ENCODE data around the gene BCL7A.

Gene BCL7A

DNA sequence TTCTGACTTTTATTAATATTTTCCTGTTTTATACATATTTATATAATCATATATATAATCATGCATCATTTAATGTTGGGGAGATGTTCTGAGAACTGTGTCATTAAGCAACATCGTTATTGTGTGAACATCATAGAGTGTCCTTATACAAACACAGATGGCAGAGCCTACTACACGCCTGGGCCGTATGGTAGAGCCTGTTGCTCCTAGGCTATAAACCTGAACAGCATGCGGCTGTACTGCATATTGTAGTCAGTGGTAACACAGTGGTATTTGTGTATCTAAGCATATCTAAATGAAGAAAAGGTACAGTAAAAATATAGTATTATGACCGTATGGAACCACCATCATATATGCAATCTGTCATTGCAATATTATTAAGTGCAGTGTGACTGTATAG, 44.7 kb upstream of the BCL7A start:
- no peak overlapping the region for H3K4me3 ChIP-seq (ENCODE audit: low read length)

GRCh38 chr12:121980191-121980891, 41.3 kb upstream of the BCL7A start:
- no peaks in the 10 kb centered on the region for H3K79me2 ChIP-seq (ENCODE audit: low read length)
- H3K4me3 ChIP-seq (ENCODE audit: low read length) = no peak overlapping the region
- no peak overlapping the region for H2AFZ ChIP-seq (ENCODE audit: low read length)
- TF ChIP-seq EZH2phosphoT487 (IDR thresholded peaks at IDR 0.05; ENCODE audit: low read length) (no peak), EZH2 (optimal IDR thresholded peaks at IDR 0.05; ENCODE audit: low read depth, low read length) (no peak)
- TF ChIP-seq, protein P1, sequence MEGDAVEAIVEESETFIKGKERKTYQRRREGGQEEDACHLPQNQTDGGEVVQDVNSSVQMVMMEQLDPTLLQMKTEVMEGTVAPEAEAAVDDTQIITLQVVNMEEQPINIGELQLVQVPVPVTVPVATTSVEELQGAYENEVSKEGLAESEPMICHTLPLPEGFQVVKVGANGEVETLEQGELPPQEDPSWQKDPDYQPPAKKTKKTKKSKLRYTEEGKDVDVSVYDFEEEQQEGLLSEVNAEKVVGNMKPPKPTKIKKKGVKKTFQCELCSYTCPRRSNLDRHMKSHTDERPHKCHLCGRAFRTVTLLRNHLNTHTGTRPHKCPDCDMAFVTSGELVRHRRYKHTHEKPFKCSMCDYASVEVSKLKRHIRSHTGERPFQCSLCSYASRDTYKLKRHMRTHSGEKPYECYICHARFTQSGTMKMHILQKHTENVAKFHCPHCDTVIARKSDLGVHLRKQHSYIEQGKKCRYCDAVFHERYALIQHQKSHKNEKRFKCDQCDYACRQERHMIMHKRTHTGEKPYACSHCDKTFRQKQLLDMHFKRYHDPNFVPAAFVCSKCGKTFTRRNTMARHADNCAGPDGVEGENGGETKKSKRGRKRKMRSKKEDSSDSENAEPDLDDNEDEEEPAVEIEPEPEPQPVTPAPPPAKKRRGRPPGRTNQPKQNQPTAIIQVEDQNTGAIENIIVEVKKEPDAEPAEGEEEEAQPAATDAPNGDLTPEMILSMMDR (IDR thresholded peaks at IDR 0.05; ENCODE audit: low read length) = no peak
- no peak for DNase-seq
- H3K36me3 ChIP-seq (replicated peaks; ENCODE audit: insufficient read depth, low read length) = no peaks in the 10 kb centered on the region
- no peaks in the 10 kb centered on the region for H3F3A ChIP-seq (ENCODE audit: insufficient read depth, low read length)
- no peak overlapping the region for H3K9ac ChIP-seq (ENCODE audit: low read length)
- no peaks in the 10 kb centered on the region for H3K4me1 ChIP-seq (ENCODE audit: low read length)
- H3K27me3 ChIP-seq (replicated peaks; ENCODE audit: insufficient read depth, low read length) = no peaks in the 10 kb centered on the region
- no peaks in the 10 kb centered on the region for H3K9me2 ChIP-seq (replicated peaks; ENCODE audit: insufficient read depth, low read length)
- H4K20me1 ChIP-seq (ENCODE audit: insufficient read depth, low read length) = no peaks in the 10 kb centered on the region
- H3K9me3 ChIP-seq (replicated peaks; ENCODE audit: insufficient read depth, low read length) = no peaks in the 10 kb centered on the region
- H3K27ac ChIP-seq (ENCODE audit: low read length) = no peak overlapping the region
- no peak overlapping the region for H3K4me2 ChIP-seq (ENCODE audit: low read depth, low read length)

More for the DNA sequence above, 44.7 kb upstream of the BCL7A start:
- no peak overlapping the region for H3K27ac ChIP-seq (ENCODE audit: low read length)
- H3K79me2 ChIP-seq (ENCODE audit: low read length) = no peaks in the 10 kb centered on the region
- H3K4me2 ChIP-seq (ENCODE audit: low read depth, low read length) = no peak overlapping the region
- no peaks in the 10 kb centered on the region for H3F3A ChIP-seq (ENCODE audit: insufficient read depth, low read length)
- no peaks in the 10 kb centered on the region for H3K4me1 ChIP-seq (ENCODE audit: low read length)
- H3K9ac ChIP-seq (ENCODE audit: low read length) = no peak overlapping the region
- TF ChIP-seq EZH2phosphoT487 (IDR thresholded peaks at IDR 0.05; ENCODE audit: low read length) = no peak
- TF ChIP-seq, protein P1 (IDR thresholded peaks at IDR 0.05; ENCODE audit: low read length) = no peak
- no peak for DNase-seq
- H3K36me3 ChIP-seq (replicated peaks; ENCODE audit: insufficient read depth, low read length) = no peaks in the 10 kb centered on the region
- H3K9me3 ChIP-seq (replicated peaks; ENCODE audit: insufficient read depth, low read length) = no peaks in the 10 kb centered on the region
- no peaks in the 10 kb centered on the region for H3K9me2 ChIP-seq (replicated peaks; ENCODE audit: insufficient read depth, low read length)
- no peaks in the 10 kb centered on the region for H4K20me1 ChIP-seq (ENCODE audit: insufficient read depth, low read length)
- no peaks in the 10 kb centered on the region for H3K27me3 ChIP-seq (replicated peaks; ENCODE audit: insufficient read depth, low read length)
- H2AFZ ChIP-seq (ENCODE audit: low read length) = no peak overlapping the region

DNA sequence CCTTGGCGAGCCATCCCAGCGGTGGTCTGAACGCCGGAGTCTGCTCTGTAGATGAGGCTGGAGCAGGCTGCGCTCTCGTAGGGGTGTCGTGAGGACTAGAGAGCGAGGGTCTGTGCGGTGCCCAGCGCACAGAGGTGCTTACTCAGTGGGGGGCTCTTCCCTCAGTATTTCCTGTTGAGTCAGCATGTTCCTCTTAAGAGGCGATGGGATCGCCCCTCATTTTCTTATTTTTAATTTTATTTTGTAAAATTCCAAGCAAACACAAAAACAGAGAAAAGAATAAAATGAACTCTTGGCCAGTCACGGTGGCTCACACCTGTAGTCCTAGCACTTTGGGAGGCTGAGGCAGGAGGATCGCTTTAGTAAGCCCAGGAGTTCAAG, 40.8 kb upstream of the BCL7A start:
- Histone ChIP-seq H2AFZ (ENCODE audit: low read length) (no peak overlapping the region), H3K27ac (ENCODE audit: low read length) (no peak overlapping the region), H3K9me3 (replicated peaks; ENCODE audit: insufficient read depth, low read length) (no peaks in the 10 kb centered on the region), H3K36me3 (replicated peaks; ENCODE audit: insufficient read depth, low read length) (no peaks in the 10 kb centered on the region), H3K4me3 (ENCODE audit: low read length) (no peak overlapping the region), H3K27me3 (replicated peaks; ENCODE audit: insufficient read depth, low read length) (no peaks in the 10 kb centered on the region), H3K4me1 (ENCODE audit: low read length) (no peaks in the 10 kb centered on the region), H3K4me2 (ENCODE audit: low read depth, low read length) (no peak overlapping the region), H4K20me1 (ENCODE audit: insufficient read depth, low read length) (no peaks in the 10 kb centered on the region), H3K79me2 (ENCODE audit: low read length) (no peaks in the 10 kb centered on the region), H3K9me2 (replicated peaks; ENCODE audit: insufficient read depth, low read length) (no peaks in the 10 kb centered on the region), H3K9ac (ENCODE audit: low read length) (no peak overlapping the region), H3F3A (ENCODE audit: insufficient read depth, low read length) (no peaks in the 10 kb centered on the region)
- TF ChIP-seq, protein P1 (IDR thresholded peaks at IDR 0.05; ENCODE audit: low read length) = no peak
- no peak for TF ChIP-seq EZH2 (optimal IDR thresholded peaks at IDR 0.05; ENCODE audit: low read depth, low read length)
- no peak for TF ChIP-seq EZH2phosphoT487 (IDR thresholded peaks at IDR 0.05; ENCODE audit: low read length)
- no peak for DNase-seq
